Measurements from ENCODE around the gene TMEM120B.
"Not testable (repeated sequence)": the region's sequence is repeated elsewhere in the genome, so short reads cannot be mapped to it uniquely, and the experiment has no call there.

Gene TMEM120B

GRCh38 chr12:121712461-121713256, at the start of gene TMEM120B:
TMEM120B (plus strand) TSS chr12:121712752; CDS start chr12:121712896, 144 bp downstream.
- no peak for FAIRE-seq

- no peak for FAIRE-seq
These were observed 49.0 kb upstream of the TMEM120B start for GRCh38 chr12:121663610-121663929.

GRCh38 chr12:121666829-121667228, 45.7 kb upstream of the TMEM120B start:
- FAIRE-seq = not testable (repeated sequence)

- FAIRE-seq = no peak
These were observed 43.6 kb upstream of the TMEM120B start for GRCh38 chr12:121668750-121669520.

GRCh38 chr12:121669521-121669900, 43.0 kb upstream of the TMEM120B start, which contains the start of gene MORN3:
MORN3 (minus strand) TSS chr12:121669654; CDS start chr12:121669483, 171 bp downstream.
- FAIRE-seq = no peak

- no peak for FAIRE-seq
These were observed 39.5 kb upstream of the TMEM120B start for GRCh38 chr12:121673013-121673511.

GRCh38 chr12:121676190-121676589, 36.4 kb upstream of the TMEM120B start:
- no peak for FAIRE-seq

GRCh38 chr12:121678305-121678704, 34.2 kb upstream of the TMEM120B start:
- no peak for FAIRE-seq

GRCh38 chr12:121678716-121679300, 33.7 kb upstream of the TMEM120B start:
- no peak for FAIRE-seq

GRCh38 chr12:121679661-121680197, 32.8 kb upstream of the TMEM120B start:
- FAIRE-seq = not testable (repeated sequence)

GRCh38 chr12:121688966-121689365, 23.6 kb upstream of the TMEM120B start:
- no peak for FAIRE-seq

GRCh38 chr12:121689430-121689829, 23.1 kb upstream of the TMEM120B start:
- no peak for FAIRE-seq

GRCh38 chr12:121692744-121693143, 19.8 kb upstream of the TMEM120B start:
- FAIRE-seq = not testable (repeated sequence)

- FAIRE-seq = no peak
These were observed 19.3 kb upstream of the TMEM120B start for GRCh38 chr12:121693155-121693687.

- peak; percentile 84 for FAIRE-seq
These were observed 15.4 kb upstream of the TMEM120B start for GRCh38 chr12:121697093-121697698.

- not testable (repeated sequence) for FAIRE-seq
These were observed 14.7 kb upstream of the TMEM120B start for GRCh38 chr12:121697861-121698260.

- FAIRE-seq = no peak
These were observed 10.8 kb upstream of the TMEM120B start for GRCh38 chr12:121701667-121702277.

GRCh38 chr12:121702944-121703343, 9.6 kb upstream of the TMEM120B start:
- FAIRE-seq = no peak

- FAIRE-seq = no peak
These were observed 7.0 kb upstream of the TMEM120B start for GRCh38 chr12:121705514-121705913.

- no peak for FAIRE-seq
These were observed 4.1 kb upstream of the TMEM120B start for GRCh38 chr12:121708313-121709063.

GRCh38 chr12:121709064-121709424, 3.5 kb upstream of the TMEM120B start:
- not testable (repeated sequence) for FAIRE-seq
